Pancreas (tissue), 10 donors: ENCODE results near the gene ADIPOR2. TPM values are rescaled to one million over a fixed set of nuclear protein-coding genes. Genes with fewer than 3 reads are reported as not detected.
A peak's percentile ranks its signal among the peaks of the same experiment; 100 is the strongest.

Experiments used
- ATAC-seq, 4 donors: fragments of 200-7000 bp; cut with Tn5 transposase; one replicate each; pipeline versions ENCODE4 v1.8.0 to v1.9.1; 2020; ENCODE audit warnings: mild to moderate bottlenecking in 4 of 4, moderate library complexity in 4 of 4
- DNase-seq, 6 donors: peaks; one replicate each; pipeline ENCODE4 v3.0.0-alpha.2; 2020
- FAIRE-seq: peaks from 2 replicates; lab custom pipeline; 2012; peaks lifted over from hg19 to GRCh38; lab: Jason Lieb, UNC
- H3K27ac ChIP-seq, 4 donors: fragments of 200-600 bp; sonication (generic); 1 replicate in 3 of 4; 2 replicates in 1 of 4; pipeline versions ENCODE4 v1.5.0 to v1.8.0; 2020
- H3K27me3 ChIP-seq, 4 donors: fragments of 200-600 bp; one replicate each; pipeline ENCODE4 v1.8.0; 2021
- H3K36me3 ChIP-seq, 3 donors: fragments of 200-600 bp; sonication (generic) in 1 of 3; one replicate each; pipeline versions ENCODE4 v1.5.0 to v1.8.0; 2020 to 2021
- H3K4me1 ChIP-seq, 3 donors: fragments of 200-600 bp; one replicate each; pipeline ENCODE4 v1.8.0; 2021
- H3K4me3 ChIP-seq, 4 donors: fragments of 200-600 bp; sonication (generic) in 2 of 4; one replicate each; pipeline versions ENCODE4 v1.5.0 to v1.8.0; 2020 to 2021
- H3K9me3 ChIP-seq, 4 donors: fragments of 200-600 bp; one replicate each; pipeline ENCODE4 v1.8.0; 2021
- CTCF ChIP-seq, 4 donors: fragments of 200-600 bp; sonication (generic) in 3 of 4; IDR thresholded peaks; one replicate each; pipeline versions ENCODE4 v1.5.0 to v1.8.0; 2021; ENCODE audit warnings: antibody characterized with exemption in 4 of 4
- WGBS, 2 donors: extraction: QIAGEN DNeasy Blood & Tissue Kit; methylation state at CpG; one replicate each; pipeline ENCODE4 v1.1.7; 2013; 5-methylcytosine and 5-hydroxymethylcytosine counted together
- intact Hi-C, 3 donors: fragments of 100-400 bp; cut with DNase I; formaldehyde crosslinking; loops; one replicate each; pipeline versions ENCODE4 v1.11.1 to v1.14.2; 2022
- polyA plus RNA-seq, 2 donors: library from polyadenylated mRNA; stranded (reverse); fragments of 200-250 nt; gene quantifications; one replicate each; pipeline ENCODE4 v1.2.3, GENCODE V29; 2013
- total RNA-seq, 6 donors: library from RNA; stranded (reverse); fragmentation: NEBNext Ultra II Directional in 4 of 6; extraction: Animal tissue kit (Norgen Biotek cat#: 25700) in 4 of 6; gene quantifications; one replicate each; pipeline versions ENCODE4 v1.2.1 to v1.2.4, GENCODE V29; 2021 to 2023
- donor health status: healthy with polysubstance abuse.
- donor health status: DM: no; HTN: no; CAD: no; lungs with moderate emphysema.
- donor health status: DM: no; HTN: no; CAD: no.
- donor health status: control.
- donor health status: control.
- donor health status: Bipolar disorder and iron deficiency.
- donor health status: DM: yes; HTN: yes; CAD: no.
- donor health status: DM: no; HTN: no; CAD: no.
- donor health status: DM: no; HTN: no; CAD: no.
- donor health status: DM: yes; HTN: yes; CAD: no.

ADIPOR2 gene
- total and polyA plus RNA-seq, 8 donors: 10.4 to 27.5 (median 22.1) TPM

GRCh38 chr12:1804545-1805332 is 113.9 kb downstream of the ADIPOR2 start:
- TF ChIP-seq CTCF (IDR thresholded peaks at IDR 0.05): no peak
- Histone ChIP-seq H3K4me3 (no peak overlapping the region), H3K27ac (no peak overlapping the region), H3K36me3 (no peaks in the 10 kb centered on the region), H3K4me1 (no peaks in the 10 kb centered on the region), H3K9me3 (no peaks in the 10 kb centered on the region), H3K27me3 (no peaks in the 10 kb centered on the region)
- ATAC-seq (peak; percentile 76 to 96 (median 88)), FAIRE-seq (peak; percentile 26), DNase-seq (peak; percentile 64 to 81 (median 69))
- intact Hi-C loops: loop anchor here in 2 of 3 donors (5.0 to 10.0 kb wide), 3 partner anchors 120 to 230 kb away; no protein-coding TSS in a partner anchor
- WGBS, 2 donors: 68 to 69% methylated on average over 25 of the region's 25 CpGs

- ATAC-seq (no peak), FAIRE-seq (no peak), DNase-seq (peak in 2 of 6 donors; percentile 44 to 52)
- no peaks in the 10 kb centered on the region for H3K27me3 ChIP-seq
- WGBS, 2 donors: 88 to 94% methylated on average over 15 to 16 of the region's 16 CpGs
- no peak overlapping the region for H3K27ac ChIP-seq
- no peaks in the 10 kb centered on the region for H3K9me3 ChIP-seq
- intact Hi-C loops: loop anchor here in 2 of 3 donors (5.0 to 10.0 kb wide), 3 partner anchors 119 to 229 kb away; no protein-coding TSS in a partner anchor
- H3K4me3 ChIP-seq: no peak overlapping the region
- no peak for TF ChIP-seq CTCF (IDR thresholded peaks at IDR 0.05)
- H3K36me3 ChIP-seq: no peaks in the 10 kb centered on the region
- H3K4me1 ChIP-seq: no peaks in the 10 kb centered on the region
Observed at GRCh38 chr12:1805441-1806081, 114.7 kb downstream of the ADIPOR2 start.

GRCh38 chr12:1806301-1807086 is 115.6 kb downstream of the ADIPOR2 start:
- Histone ChIP-seq H3K4me3 (no peak overlapping the region), H3K36me3 (no peaks in the 10 kb centered on the region), H3K27me3 (no peaks in the 10 kb centered on the region), H3K27ac (no peak overlapping the region), H3K4me1 (no peaks in the 10 kb centered on the region), H3K9me3 (no peaks in the 10 kb centered on the region)
- 63 to 65% methylated on average over 7 of the region's 7 CpGs for whole genome bisulfite sequencing, 2 donors
- intact Hi-C loops: loop anchor here in 2 of 3 donors (5.0 to 10.0 kb wide), 3 partner anchors 118 to 228 kb away; no protein-coding TSS in a partner anchor
- no peak for ATAC-seq
- no peak for FAIRE-seq
- DNase-seq: peak in 2 of 6 donors; percentile 17 to 42
- TF ChIP-seq CTCF (IDR thresholded peaks at IDR 0.05): no peak

- FAIRE-seq (no peak), DNase-seq (peak in 2 of 6 donors; percentile 28 to 38), ATAC-seq (no peak)
- no peak for TF ChIP-seq CTCF (IDR thresholded peaks at IDR 0.05)
- Histone ChIP-seq H3K9me3 (no peaks in the 10 kb centered on the region), H3K4me1 (no peaks in the 10 kb centered on the region), H3K27ac (no peak overlapping the region), H3K27me3 (no peaks in the 10 kb centered on the region), H3K36me3 (no peaks in the 10 kb centered on the region), H3K4me3 (no peak overlapping the region)
- WGBS, 2 donors: 81 to 88% methylated on average over 15 of the region's 15 CpGs
- intact Hi-C loops: loop anchor here in 2 of 3 donors (5.0 to 10.0 kb wide), 3 partner anchors 118 to 228 kb away; no protein-coding TSS in a partner anchor
Observed at GRCh38 chr12:1807087-1807860, 116.4 kb downstream of the ADIPOR2 start.
